SKM-1 (cell line): ENCODE results near the gene KCNA5.

ENCODE experiments used
- DNase-seq: peaks from one replicate; lab custom pipeline; 2025; ENCODE audit not compliant: unreplicated experiment; lab: John Stamatoyannopoulos, UW

Gene KCNA5

GRCh38 chr12:5063149-5063548, 19.5 kb downstream of the KCNA5 start:
- no peak for DNase-seq

GRCh38 chr12:5064913-5065490, 21.3 kb downstream of the KCNA5 start:
- no peak for DNase-seq

DNA sequence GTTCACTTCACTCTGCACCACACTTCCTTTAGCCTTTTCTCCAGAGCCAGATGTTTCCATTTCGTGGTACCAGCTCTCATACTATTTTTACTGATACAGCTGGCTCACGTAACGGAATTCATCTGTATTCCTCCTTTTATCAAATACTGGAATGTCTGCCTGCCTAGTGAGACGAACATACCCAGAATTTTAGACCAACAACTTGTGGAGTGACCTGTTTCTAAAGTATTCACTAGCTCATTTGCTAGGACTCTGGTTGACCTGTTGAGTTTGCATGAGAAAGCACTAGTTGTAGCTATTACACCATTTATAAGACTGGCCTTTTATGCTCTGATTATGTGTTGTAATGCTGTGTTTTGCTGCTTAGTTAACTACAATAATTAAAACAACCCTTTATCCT, 22.6 kb downstream of the KCNA5 start:
- no peak for DNase-seq

- no peak for DNase-seq
Observed at GRCh38 chr12:5068126-5068525, 24.4 kb downstream of the KCNA5 start.

DNA sequence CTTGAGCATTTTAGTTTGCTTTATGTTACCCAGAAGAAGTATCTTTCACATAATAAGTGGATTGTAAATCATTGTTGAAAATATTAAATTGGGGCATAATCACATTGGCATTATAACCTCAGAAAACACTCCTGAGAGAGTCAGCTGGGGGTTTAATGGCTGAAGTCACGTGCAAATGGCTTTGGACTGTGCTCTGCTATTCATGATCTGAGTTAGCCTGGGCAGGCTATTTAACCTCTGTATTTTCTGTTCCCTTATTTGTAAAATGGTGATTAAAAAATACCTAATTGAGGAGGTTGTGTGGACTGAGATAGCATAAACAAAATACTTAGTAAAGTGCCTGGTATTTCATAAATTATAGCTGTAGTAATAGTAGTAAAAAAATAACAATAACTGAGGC, 24.9 kb downstream of the KCNA5 start:
- no peak for DNase-seq

DNA sequence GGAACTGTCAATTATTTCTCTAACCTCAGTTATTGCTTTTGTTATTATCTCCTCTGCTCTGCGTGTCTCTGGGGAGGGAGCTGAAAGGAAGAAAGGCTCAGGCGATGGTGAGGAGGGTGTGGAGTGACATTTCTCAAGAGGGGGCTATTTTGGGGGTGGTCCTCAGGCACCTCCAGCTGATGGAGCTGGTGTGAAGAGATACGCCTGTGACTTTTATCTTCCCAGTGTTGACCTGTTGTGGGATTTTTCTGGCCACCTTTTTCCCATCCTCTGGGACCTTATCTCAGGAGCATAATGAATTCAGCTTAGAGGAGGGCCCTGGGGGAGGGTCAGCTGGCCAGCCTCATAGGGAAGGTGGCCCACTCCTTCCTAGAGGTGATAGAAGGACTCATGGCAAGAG, 26.4 kb downstream of the KCNA5 start:
- no peak for DNase-seq

- DNase-seq: no peak
Observed at GRCh38 chr12:5071496-5071895, 27.8 kb downstream of the KCNA5 start.

DNA sequence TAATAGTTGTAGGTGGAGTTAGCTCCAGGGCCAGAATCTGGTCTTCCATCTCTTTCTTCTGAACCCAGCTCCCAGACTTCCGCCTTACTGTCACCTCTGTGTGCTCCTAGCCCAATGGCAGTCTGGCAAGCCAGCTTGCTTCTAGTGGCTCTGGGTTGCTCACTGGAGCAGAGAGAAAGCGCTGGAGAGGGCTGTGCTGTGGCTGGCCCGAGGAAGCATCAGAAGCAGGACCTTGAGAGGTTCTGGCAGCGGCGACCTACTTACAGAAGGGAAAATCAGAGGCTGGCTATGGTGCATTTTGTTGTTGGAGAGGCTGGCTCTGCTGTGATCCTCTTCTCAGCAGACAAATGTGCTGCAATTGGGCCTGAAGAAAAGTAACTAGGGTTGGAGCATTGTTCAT, 28.6 kb downstream of the KCNA5 start:
- DNase-seq: no peak

- DNase-seq: no peak
Observed at GRCh38 chr12:5073054-5073453, 29.4 kb downstream of the KCNA5 start.

- no peak for DNase-seq
Observed at GRCh38 chr12:5073853-5074252, 30.2 kb downstream of the KCNA5 start.

GRCh38 chr12:5076761-5077160, 33.1 kb downstream of the KCNA5 start:
- DNase-seq: no peak

GRCh38 chr12:5078423-5078822, 34.7 kb downstream of the KCNA5 start:
- no peak for DNase-seq

GRCh38 chr12:5081016-5081415, 37.3 kb downstream of the KCNA5 start:
- DNase-seq: no peak

DNA sequence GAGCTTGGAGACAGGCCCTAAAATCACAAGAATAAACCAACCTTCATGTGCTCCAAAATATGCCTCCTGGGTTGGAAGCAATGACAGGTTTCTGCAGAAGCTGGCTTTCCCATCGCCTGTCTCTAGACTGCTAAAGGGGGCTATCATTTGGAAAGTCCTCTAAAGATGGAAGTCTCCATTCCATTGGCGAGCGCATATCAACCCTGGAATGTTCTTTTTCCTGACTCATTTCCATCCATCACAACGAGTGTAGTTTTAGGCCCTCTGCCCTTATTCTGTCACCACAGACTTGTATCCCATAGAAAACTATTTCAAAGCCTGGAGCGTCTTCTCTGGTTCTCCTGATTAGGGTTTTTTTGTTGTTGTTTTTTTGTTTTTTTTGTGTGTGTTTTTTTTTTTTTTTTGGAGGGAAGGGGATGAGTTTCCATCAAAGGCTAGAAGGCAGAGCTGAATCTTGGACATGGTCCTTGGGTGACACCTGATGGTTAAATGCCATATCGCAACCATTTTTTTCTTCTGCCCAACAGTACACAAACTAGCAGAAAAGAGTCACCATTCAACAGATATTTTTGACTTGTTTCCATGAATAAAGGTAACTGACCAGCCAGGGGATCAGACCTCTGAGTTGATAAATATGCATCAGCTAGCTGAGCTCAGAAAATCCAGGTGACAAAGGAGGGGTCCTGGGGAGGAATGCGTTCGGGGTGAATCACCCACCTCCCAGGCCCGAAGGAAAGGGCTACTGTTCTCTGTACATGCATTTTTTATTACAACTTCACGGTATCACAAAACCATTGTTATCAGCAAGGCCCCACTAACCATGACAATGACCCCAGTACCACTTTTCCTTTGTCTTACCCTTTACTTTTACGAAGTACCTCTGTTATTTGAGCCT, 40.5 kb downstream of the KCNA5 start:
- no peak for DNase-seq

- DNase-seq: no peak
Observed at GRCh38 chr12:5085896-5086295, 42.2 kb downstream of the KCNA5 start.

DNA sequence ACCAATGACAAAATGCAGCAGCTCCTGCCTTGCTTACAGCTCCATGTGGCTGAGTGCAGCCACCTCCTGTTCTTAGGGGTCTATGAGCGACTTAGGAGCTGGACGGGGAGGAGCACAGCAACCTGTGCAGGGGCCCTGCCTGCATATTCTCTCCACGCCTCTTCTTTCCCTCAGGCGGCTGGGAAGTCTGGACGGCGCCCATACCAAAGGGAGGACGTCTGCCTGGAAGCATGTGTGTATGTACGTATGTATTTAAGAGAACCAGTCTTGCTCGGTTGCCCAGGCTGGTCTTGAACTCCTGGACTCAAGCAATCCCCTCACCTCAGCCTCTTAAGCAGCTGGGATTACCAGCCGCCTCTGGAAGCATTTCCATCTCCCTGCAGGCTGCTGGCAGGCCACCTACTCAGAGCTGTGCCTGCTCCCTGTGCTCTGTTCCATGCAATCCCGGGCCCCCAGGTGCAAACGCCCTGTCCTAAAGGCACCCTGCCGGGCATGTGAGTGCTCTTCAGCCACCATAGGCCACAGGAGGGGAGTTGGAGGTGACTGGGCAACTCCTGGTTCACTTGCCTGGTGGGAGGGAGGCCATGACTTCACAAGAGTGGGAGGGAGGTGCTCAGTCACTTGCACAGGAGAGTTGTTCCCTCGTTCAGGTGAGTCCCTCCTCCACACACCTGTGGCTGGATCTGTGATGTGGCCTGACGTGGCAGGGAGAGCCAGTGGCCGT, 44.3 kb downstream of the KCNA5 start:
- DNase-seq: no peak

DNA sequence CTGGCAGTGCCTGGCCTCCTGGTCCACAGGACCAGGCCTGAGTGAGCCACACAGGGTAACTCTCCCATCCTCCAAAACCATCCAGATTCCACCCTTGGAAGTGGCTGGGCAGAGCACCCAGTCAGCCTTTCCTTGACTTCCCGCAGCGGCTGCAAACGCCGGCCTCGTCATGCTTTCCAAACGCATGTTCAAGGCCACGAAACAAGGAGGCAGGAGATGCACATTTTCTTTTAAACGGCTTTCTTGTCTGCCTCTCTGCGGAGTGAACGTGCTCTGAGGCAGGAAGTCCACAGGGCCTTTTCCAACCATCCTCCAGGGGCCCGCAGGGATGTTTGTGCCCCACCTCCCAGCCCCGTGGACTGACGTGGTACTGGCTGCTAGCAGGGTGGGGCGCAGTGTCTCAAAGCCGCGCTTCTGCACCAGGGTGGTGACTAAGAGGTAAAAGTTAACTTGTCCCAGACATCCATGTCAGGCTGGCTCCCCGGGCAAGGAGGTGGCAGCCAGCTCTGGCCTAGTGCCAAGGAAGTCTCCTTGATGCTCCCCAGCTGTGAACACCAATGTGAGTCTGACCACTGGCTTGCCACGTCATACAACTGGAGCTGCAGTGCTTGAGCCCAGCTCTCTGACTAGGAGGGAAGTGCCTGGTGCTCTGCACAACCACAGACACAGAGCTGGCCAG, 45.0 kb downstream of the KCNA5 start:
- DNase-seq: no peak

DNA sequence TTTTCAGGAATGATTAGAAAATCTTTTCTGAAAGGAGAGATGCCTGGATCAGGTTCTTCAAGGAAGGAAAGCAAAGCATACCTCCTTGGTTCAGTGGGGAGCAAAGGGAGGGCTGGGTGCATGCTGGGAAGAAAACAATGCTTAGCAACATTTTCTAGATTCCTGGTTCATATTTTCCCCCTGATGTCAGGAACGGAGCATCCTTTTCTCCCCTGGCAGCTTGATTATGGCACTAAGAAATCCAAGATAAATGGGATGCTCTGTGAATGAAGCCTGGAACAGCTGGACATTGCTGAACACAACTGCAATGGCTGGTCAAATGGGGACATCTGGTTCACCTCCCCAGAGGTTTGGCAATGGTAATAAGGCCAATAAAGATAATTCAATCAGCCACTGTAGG, 50.9 kb downstream of the KCNA5 start:
- DNase-seq: no peak

DNA sequence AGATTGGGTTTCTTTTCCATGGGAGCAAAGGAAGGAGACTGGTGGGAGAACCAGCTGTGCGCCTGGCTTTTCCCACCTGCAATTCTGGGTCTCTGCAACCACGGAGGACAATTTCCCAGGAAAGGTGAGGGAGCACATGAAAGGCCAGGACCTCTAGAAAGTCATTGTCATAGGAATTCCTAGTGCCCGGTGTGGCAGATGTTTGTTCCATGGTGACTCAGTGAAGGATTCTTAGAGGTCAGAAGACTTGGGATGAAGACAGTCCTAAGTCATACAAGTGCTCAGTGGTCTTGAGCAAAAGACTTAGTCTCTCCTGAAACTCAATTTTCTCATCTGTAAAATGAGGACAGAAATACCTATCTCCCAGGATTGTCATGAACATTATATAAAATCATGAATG, 51.3 kb downstream of the KCNA5 start:
- no peak for DNase-seq
